GM18870 (cell line): ENCODE data around the gene TPST1.
A peak's percentile ranks its signal among the peaks of the same experiment; 100 is the strongest.
"Not testable (repeated sequence)": the region's sequence is repeated elsewhere in the genome, so short reads cannot be mapped to it uniquely, and the experiment has no call there.

Experiments
- ATAC-seq: cut with Tn5 transposase; IDR thresholded peaks from one replicate; pipeline ENCODE4 v1.9.1; 2021; ENCODE audit warnings: moderate library complexity; ENCODE audit not compliant: unreplicated experiment

Gene TPST1

DNA sequence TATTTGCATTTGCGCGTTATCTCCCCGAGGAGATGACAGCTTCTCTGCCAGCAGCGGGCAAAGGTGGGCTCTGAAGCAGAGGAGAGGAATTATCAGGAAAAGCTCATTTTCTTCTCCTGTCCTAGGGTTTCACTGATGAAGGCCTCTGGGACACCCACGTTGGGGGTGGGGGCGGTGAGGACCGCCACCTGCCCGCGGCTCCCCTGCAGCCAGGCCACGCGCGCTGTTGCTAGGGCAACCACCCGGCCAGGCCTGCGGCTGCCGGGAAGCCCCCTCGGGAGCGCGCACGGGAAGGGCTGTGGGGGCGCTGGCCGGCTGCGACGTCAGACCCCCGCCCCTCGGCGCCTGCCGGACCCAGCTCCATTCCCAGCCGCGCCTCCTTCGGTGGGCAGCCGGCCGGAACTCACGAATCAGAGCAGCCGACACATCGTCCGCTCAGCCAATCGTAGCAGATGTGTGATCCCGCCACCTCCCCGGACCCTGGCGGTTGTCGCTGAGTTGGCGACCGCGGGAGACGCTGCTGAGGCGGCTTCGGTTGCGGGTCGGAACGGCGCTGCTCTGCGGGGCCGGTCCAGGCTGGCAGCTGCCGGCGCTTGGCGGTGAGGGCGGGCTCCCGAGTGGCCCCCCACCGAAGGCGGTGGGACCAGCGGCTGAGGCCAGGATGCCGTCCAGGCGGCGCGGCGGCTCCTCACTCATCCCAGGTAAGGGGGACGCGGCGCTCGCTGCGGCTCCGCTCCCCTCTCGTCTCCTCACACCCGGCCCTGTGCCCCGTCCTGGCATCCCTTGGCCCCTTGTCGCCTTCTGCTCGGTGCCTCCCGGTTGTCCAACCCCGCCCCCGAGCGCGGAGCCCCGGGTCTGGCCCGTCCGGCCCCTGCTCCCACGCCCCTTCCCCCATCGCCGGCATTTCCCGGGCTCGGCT is at the start of gene TPST1:
Gene TPST1, plus strand, starts transcription at position 513 of the 919 bp plus-strand sequence. CDS start 35,092 bp downstream, outside the sequence.
- ATAC-seq: peak; percentile 94

DNA sequence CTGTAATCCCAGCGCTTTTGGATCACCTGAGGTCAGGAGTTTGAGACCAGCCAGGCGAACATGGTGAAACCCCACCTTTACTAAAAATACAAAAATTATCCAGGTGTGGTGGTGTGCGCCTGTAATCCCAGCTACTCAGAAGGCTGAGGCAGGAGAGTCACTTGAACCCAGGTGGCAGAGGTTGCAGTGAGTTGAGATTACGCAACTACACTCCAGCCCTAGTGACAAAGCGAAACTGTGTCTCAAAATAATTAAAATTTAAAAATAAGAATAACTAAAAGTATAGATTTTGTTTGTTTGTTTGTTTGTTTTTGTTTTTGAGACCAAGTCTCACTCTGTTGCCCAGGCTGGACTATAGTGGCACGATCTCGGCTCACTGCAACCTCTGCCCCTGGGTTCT is 49.1 kb upstream of the TPST1 start:
- not testable (repeated sequence) for ATAC-seq

DNA sequence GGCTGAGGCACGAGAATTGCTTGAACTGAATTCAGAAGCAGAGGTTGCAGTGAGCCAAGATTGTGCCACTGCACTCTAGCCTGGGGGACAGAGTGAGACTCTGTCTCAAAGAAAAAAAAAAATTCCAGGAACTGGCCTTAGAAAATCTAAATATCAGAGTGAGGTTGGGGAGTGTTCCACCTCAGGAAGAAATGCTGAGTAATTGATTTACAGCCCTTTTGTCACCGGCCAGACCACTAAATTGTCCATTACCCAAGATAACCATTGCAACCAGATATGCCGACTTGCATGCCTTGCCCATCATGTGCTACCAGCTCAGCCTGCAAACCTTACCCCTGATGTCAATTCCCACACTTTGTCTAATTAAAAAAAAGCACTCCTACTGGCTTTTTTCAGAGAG is 48.1 kb upstream of the TPST1 start:
- ATAC-seq: no peak

DNA sequence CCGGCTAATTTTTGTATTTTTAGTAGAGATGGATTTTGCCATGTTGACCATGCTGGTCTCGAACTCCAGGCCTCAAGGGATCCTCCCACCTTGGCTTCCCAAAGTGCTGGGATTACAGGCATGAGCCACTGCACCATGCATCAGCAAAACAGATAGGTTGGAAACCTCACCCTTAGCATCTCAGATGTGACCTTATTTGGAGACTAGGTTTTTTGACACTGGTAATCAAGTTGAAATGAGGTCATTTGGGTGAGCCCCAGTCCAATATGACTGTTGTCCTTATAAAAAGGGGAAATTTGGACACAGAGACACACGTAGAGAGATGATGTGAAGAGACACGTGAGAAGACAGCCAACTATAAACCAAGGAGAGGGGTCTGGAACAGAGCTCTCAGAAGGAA is 42.5 kb upstream of the TPST1 start:
- ATAC-seq: no peak

DNA sequence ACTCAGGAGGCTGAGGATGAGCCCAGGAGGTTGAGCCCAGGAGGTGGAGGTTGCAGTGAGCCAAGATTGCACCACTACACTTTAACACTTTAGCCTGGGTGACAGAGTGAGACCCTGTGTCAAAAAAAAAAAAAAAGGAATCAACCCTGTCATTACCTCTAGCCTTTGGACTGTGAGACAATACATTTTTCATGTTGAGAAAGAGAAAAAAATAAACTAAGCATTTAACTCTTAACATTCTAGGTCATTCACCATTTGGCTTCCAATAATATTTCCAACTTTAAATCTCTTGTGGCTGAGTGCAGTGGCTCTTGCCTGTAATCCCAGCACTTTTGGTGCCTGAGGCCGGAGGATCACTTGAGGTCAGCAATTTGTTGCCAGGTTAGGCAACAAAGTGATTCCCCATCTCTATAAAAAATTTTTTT is 41.9 kb upstream of the TPST1 start:
- ATAC-seq: no peak

DNA sequence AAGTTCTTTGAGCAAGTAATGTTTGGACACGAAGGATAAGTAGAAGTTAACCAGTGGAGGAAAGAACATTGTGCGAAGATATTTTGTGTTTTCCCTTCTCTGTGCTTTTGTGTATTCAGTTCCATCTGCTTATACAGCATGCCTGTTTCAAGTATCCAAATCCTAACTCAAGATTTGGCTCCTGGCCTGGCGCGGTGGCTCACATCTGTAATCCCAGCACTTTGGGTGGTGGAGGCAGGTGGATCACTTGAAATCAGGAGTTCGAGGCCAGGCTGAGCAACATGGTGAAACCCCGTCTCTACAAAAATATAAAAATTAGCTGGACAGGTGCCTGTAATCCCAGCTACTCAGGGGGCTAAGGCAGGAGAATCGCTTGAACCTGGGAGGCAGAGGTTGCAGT is 40.8 kb upstream of the TPST1 start:
- no peak for ATAC-seq

DNA sequence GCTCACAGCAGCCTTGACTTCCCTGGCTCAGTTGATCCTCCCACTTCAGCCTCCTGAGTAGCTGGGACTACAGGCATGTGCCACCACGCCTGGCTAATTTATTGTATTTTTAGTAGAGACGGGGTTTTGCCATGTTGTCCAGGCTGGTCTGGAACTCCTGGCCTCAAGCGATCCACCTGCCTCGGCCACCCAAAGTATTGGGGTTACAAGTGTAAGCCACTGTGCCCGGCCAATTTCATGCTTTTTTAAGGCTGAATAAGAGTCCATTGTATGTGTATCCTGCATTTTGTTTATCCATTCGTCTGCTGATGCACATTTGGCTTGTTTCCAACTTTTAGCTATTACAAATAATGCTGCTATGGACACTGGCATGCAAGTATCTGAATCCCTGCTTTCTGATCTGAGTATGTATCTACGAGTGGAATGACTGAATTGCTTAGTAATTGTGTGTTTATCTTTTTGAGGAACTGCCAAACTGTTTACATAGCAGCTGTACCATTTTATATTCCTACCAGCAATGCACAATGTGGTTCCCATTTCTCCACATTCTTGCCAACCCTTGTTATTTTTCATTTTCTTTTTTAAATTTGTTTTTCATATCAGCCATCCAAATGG is 37.3 kb upstream of the TPST1 start:
- ATAC-seq: no peak

DNA sequence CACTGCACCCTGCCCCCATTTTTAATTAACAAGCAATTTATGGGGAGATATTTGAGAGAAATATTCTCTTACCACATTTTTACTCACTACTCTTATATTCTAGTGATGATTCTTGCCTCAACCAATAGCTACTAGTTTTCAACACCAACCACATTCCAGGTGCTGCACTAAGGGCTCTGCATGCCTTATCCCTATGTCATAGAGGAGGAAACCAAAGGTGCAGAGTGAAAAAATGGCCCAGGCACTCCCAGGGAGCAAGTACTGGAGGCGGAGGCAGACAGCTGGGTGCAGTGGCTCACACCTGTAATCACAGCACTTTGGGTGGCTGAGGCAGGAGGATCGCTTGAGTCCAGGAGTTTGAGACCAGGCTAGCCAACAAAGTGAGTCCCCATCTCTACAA is 35.5 kb upstream of the TPST1 start:
- no peak for ATAC-seq

DNA sequence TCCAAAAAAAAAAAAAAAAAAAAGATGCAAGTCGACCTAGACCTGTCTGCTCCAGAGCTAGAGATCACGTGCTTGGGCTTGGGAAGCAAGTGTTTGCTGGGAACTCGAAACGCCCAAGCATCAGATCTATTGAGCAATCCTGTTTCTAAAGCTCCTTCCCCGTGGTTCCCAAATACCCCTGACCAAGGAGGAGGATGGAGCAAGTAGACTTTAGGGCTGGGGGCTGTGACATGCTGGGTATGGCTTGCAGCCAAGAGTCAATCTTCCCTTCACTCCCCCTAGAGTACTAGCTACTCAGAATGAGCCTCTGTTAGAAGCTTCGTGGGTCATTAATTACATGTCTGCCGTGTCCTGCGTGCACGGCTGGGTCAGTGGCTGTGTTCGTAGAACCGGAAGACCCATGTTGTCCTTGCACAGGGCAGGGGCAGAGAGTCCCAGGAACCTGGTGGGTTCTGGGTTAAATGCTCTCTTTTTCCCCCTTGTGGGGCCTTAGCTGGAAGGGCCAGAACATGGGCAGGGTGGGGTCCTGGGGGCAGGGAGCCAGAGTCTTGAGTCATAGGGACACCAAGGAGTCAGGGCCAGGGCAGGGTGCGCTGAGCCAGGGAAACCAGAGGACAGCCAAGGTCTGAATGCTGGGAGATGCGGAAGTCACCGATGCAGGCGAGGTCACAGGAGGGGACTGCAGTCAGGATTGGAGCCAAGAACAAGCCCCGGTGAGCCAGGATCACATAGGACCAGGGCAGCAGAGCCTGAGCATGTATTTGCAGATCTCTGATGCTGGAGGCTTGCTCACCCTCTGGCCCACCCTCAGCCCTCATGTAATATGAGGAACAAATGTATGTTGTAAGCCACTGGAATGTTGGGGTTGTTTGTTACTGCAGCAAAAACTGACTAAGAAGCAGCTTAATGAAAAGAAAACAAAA is 34.6 kb upstream of the TPST1 start:
- no peak for ATAC-seq

DNA sequence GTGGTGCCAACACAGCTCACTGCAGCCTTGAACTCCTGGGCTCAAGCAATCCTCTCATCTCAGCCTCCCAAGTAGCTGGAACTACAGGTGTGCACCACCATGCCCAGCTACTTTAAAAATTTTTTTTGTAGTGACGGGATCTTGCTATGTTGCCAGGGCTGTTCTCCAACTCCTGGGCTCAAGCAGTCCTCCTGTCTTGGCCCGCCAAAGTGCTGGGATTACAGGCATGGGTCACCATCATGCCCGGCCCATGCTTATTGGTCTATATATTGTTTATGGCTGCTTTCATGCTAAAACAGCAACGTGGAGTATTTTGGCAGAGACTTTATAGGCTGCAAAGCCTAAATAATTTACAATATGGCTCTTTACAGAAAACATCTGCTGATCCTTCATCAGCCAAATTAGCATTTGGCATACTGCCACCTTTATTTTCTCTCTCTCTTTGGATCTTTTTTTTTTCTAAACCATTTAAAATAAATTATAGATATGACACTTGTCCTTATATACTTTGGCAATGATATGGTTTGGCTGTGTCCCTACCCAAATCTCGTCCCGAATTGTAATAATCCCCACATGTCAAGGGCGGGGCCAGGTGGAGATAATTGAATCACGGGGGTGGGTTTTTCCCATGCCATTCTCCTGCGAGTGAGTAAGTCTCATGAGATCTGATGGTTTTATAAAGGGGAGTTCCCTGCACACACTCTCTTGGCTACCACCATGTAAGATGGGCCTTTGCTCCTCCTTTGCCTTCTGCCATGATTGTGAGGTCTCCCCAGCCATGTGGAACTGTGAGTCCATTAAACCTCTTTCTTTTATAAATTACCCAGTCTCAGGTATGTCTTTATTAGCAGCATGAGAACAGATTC is 32.4 kb upstream of the TPST1 start:
- ATAC-seq: not testable (repeated sequence)

DNA sequence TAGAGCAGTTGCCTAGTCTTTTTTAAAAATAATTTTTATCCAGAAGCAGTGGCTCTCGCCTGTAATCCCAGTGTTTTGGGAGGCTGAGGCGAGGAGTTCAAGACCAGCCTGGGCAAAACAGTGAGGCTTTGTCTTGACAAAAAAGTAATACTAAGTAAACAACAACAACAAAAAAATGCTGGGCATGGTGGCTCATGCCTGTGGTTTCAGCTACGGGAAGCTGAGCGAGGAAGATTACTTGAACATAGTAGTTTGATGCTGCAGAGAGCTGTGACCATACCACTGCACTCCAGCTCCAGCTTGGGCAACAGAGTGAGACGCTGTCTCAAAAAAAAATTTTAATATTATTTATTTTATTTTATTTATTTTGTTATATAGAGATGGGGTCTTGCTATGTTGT is 31.3 kb upstream of the TPST1 start:
- no peak for ATAC-seq

DNA sequence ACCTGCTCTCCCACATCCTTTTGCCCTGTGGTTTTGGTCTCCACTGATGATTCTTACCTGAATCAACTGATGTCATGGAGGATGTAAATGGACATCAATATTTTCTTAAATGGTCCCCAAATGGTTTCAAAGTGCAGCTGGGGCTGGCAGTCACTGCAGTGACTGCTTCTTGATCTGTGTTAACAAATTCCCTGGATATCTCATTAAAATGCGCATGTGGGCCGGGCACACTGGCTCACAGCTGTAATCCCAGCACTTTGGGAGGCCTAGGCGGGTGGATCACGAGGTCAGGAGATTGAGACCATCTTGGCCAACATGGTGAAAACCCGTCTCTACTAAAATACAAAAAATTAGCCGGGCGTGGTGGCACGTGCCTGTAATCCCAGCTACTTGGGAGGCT is 30.1 kb upstream of the TPST1 start:
- not testable (repeated sequence) for ATAC-seq

DNA sequence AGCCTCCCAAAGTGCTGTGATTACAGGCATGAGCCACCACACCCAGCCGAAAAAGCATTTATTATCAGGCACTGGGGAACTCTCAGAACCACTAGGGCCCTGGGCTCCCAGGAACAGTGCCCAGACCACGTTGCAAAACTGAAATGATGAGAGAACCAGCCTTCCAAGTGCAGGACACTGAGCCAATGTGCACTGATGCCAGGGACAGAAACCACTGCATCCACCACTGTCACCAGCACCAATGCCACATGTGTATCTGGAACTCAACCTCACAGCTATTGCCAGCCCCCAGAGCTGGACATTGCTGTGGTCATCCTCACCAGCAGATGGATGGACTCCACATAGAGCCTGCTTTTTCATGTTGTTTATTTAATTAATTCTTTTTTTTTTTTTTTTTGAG is 28.2 kb upstream of the TPST1 start:
- no peak for ATAC-seq

DNA sequence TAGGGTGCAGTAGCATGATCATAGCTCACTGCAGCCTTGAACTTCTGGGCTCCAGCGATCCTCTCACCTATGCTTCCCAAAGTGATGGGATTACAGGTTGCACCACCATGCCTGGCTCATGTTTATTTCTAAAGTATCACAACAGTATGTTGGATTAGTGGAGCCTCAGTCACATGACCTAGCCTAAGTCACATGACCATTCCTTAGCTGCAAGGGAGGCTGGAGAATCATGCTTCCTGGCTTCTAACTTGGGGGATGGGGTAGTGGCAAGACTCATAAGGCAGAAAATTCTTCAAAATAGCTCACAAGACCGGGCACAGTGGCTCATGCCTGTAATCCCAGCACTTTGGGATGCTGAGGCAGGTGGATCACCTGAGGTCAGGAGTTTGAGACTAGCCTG is 26.9 kb upstream of the TPST1 start:
- ATAC-seq: no peak

DNA sequence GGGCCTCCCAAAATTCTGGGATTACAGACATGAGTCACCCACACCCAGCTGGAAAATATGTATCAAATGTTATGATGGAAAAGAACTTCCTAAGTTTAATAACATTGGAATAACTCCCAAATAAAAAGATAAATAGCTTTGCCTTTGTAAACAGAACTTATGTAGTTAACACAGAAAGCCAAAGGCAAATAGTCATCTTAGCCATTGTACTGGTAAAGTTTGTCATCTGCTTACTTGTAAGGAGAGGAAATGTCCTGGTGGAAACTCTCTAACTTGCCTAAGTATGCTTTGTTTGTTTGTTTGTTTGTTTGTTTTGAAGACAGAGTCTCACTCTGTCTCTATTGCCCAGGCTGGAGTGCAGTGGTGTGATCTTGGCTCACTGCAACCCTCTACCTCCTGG is 23.8 kb upstream of the TPST1 start:
- ATAC-seq: no peak

DNA sequence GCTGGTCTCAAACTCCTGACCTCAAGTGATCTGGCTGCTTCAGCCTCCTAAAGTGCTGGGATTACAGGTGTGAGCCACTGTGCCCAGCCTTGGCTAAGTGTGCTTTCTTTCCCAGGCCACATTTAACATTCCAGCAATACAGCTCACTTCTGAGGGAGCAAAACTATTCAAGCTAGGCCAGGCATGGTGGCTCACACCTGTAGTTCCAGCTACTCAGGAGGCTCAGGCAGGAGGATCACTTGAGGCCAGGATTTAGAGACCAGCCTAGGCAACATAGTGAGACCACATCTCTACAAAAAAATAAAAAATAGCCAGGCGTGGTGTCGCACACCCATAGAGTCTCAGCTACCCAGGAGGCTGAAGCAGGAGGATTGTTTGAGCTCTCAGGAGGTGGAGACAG is 23.3 kb upstream of the TPST1 start:
- ATAC-seq: no peak

DNA sequence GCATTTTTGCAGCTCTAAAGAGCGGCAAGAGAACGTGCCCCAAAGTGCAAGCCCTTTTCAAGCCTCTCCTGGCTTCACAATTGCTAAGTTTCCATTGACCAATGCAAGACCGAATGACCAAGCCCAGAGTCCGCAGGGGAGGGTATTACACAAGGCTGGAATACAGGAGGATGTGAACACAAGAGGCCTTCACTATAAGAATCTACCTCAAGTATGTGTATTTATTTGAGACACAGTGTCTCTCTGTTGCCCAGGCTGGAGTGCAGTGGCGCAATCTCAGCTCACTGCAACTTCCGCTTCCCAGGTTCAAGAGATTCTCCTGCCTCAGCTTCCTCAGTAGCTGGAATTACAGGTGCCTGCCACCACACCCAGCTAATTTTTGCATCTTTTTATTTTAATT is 22.2 kb upstream of the TPST1 start:
- ATAC-seq: no peak

DNA sequence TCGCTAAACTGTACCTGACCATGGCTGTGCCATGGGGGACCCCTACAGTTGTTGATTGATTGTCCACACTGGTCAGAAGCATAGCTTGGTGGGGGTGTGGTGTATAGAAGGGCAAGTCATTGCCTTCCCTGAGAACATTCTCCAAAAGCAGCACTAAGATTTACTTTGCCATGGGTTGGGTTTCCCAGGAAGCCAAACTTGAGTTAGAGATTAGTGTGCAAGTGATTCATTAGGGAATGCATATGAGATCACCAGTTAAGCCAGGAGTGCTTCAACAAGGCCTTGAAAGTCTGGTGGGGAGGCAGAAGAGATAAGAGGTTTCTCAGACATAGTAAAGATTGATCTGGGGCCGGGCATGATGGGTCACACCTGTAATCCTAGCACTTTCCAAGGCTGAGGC is 21.4 kb upstream of the TPST1 start:
- no peak for ATAC-seq

DNA sequence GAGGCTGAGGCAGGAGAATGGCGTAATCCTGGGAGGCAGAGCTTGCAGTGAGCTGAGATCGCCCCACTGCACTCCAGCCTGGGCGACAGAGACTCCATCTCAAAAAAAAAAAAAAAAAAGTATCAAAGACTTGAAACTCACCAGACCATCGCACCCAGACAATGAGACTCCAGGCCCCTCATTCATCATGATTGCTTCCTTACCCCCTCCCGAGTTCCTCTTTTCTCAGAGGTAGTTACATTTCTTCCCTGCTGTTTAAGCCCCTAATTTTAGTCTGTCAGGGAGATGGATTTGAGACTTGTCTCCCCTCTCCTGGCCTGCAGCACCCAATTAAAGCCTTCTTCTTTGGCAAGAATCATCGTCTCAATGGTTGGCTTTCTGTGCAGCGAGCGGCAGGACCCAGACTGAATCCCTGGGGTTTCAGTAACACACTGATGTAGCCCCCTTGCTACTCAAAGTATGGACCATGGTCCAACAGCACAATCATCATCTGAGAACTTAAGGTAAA is 19.4 kb upstream of the TPST1 start:
- ATAC-seq: no peak

DNA sequence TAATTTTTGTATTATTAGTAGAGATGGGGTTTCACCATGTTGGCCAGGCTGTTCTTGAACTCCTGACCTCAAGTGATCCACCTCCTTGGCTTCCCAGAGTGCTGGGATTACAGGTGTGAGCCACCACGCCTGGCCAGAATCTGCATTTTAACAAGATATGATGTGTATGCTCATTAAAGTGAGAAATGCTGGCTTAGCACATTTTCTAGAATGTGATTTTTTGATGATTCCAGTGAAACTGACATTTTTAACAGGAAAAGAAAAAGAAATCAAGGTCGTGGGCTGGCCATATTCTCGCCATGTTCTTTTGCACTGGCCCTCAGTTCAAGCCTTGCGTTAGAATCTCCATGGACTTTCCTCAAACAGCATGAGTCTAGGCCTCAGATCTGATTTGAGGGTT is 18.1 kb upstream of the TPST1 start:
- no peak for ATAC-seq
